HUES6 (cell line): ENCODE measurements around the gene TGIF1.

Experiments
- H3K27ac ChIP-seq: 2 replicates; pipeline ENCODE4 v1.7.0; 2013; ENCODE audit warnings: low read depth, mild to moderate bottlenecking, low read length, inconsistent platforms
- H3K27me3 ChIP-seq: 2 replicates; pipeline ENCODE4 v1.6.1; 2013; ENCODE audit warnings: low read length; ENCODE audit not compliant: control insufficient read depth, insufficient read depth
- H3K36me3 ChIP-seq: 2 replicates; pipeline ENCODE4 v1.6.1; 2013; ENCODE audit warnings: low read length; ENCODE audit not compliant: control insufficient read depth, insufficient read depth
- H3K4me1 ChIP-seq: 2 replicates; pipeline ENCODE4 v1.6.1; 2013; ENCODE audit warnings: low read length; ENCODE audit not compliant: control insufficient read depth, insufficient read depth
- H3K4me3 ChIP-seq: 2 replicates; pipeline ENCODE4 v1.5.1; 2013; ENCODE audit warnings: low read depth, low read length
- H3K9ac ChIP-seq: one replicate; pipeline ENCODE4 v1.6.1; 2013; ENCODE audit warnings: mild to moderate bottlenecking, low read length
- H3K9me3 ChIP-seq: 2 replicates; pipeline ENCODE4 v1.6.1; 2013; ENCODE audit warnings: low read depth, low read length; ENCODE audit not compliant: control insufficient read depth, insufficient read depth

The TGIF1 gene

GRCh38 chr18:3489462-3489861, 39.5 kb downstream of the TGIF1 start:
- Histone ChIP-seq H3K9me3 (no peaks in the 10 kb centered on the region), H3K9ac (no peak overlapping the region), H3K36me3 (no peaks in the 10 kb centered on the region), H3K27me3 (no peaks in the 10 kb centered on the region), H3K4me3 (no peak overlapping the region), H3K4me1 (peaks cover 7% of the 10 kb centered on the region), H3K27ac (no peak overlapping the region)

- H3K4me3 ChIP-seq = no peak overlapping the region
- H3K27ac ChIP-seq = no peak overlapping the region
- no peaks in the 10 kb centered on the region for H3K9me3 ChIP-seq
- H3K9ac ChIP-seq = no peak overlapping the region
- peaks cover 10% of the 10 kb centered on the region for H3K4me1 ChIP-seq
- no peaks in the 10 kb centered on the region for H3K36me3 ChIP-seq
- no peaks in the 10 kb centered on the region for H3K27me3 ChIP-seq
Measured at GRCh38 chr18:3491981-3492555, 42.1 kb downstream of the TGIF1 start.

DNA sequence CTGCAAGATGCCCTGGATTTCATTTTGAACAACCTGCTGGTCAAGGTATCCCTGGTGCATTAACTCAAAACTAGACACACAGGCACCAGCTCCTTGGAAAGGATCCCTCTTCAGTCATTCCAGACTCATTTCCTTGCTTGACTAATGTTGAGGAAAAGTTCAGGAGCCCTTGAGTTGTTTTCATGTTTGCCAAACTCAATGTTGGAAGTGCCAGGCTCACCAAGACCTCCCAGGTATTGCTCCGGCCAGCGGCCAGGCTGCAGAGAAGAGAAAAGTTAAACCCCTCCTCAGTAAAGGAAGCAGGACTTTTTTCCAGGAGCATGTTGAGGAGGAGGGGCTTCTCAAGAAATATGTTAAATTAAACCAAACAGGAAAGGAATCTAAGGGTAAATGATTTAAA, 42.7 kb downstream of the TGIF1 start:
- Histone ChIP-seq H3K4me3 (no peak overlapping the region), H3K9me3 (no peaks in the 10 kb centered on the region), H3K27ac (no peak overlapping the region), H3K9ac (no peak overlapping the region), H3K27me3 (peaks cover 5% of the 10 kb centered on the region; the same call in 1 of the 2 replicates), H3K4me1 (peaks cover 10% of the 10 kb centered on the region), H3K36me3 (no peaks in the 10 kb centered on the region)

DNA sequence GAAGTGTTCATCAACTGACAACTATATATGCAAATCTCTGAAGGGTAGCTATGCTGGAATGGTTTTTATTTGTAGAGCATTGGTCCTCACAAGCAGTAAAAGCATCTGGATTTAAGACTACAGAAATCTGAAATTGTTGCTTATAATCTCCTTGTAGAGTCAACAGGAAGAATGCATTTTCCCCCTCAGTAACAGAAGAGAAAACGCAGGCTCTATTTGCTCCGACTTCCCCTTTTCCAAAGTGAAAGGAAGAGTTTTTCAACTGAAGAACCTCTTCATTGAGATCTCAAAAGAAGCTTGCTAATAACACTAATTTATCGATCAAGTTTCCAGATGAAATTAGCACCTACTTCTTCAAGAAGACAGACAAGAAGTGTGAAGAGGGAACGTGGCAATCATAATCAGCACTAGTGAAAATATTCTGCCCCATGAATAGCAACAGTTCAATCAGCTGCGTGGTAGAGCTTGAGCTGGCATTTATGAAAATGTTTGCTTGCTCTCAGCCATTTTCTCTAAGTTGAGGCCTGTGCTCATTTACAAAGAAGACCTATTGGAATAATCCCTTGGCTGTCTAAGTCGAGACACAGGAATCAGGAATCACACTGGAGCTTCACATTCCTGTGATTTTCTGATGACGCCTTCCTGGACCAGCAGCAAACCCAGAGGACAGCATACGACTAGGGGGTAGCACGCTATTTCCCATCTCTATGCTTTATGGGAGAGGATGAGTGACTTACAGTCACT, 43.7 kb downstream of the TGIF1 start:
- Histone ChIP-seq H3K4me1 (peaks cover 10% of the 10 kb centered on the region), H3K27me3 (peaks cover 14% of the 10 kb centered on the region), H3K9me3 (no peaks in the 10 kb centered on the region), H3K27ac (no peak overlapping the region), H3K4me3 (no peak overlapping the region), H3K9ac (no peak overlapping the region), H3K36me3 (no peaks in the 10 kb centered on the region)

- Histone ChIP-seq H3K27me3 (peaks cover 16% of the 10 kb centered on the region), H3K9ac (no peak overlapping the region), H3K36me3 (no peaks in the 10 kb centered on the region), H3K9me3 (no peaks in the 10 kb centered on the region), H3K4me3 (no peak overlapping the region), H3K27ac (no peak overlapping the region), H3K4me1 (peaks cover 10% of the 10 kb centered on the region)
Measured at GRCh38 chr18:3494245-3494526, 44.2 kb downstream of the TGIF1 start.

DNA sequence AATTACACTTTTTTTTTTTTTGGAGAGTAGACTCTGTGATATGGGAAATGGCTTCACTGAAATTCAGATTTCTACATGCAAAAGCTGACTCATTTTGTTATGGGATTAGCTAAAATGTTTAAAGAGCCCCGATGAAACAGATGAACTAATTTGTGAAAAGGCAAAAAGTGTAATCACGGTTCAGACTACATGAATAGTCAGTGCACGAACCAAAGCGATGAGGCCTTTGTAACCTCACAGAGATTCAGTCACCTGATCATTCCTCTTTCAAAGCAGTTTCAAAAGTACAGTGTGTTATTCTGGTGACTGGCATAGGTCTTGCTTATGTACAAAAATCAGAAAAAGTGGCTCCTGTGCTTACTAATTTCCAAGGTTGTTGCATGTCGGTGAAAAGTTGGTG, 44.6 kb downstream of the TGIF1 start:
- Histone ChIP-seq H3K9me3 (no peaks in the 10 kb centered on the region), H3K9ac (no peak overlapping the region), H3K4me1 (peaks cover 13% of the 10 kb centered on the region), H3K4me3 (no peak overlapping the region), H3K27me3 (peaks cover 16% of the 10 kb centered on the region), H3K27ac (no peak overlapping the region), H3K36me3 (no peaks in the 10 kb centered on the region)

GRCh38 chr18:3495691-3496430, 45.9 kb downstream of the TGIF1 start:
- Histone ChIP-seq H3K27ac (no peak overlapping the region), H3K9ac (no peak overlapping the region), H3K27me3 (peaks cover 19% of the 10 kb centered on the region), H3K9me3 (no peaks in the 10 kb centered on the region), H3K4me1 (peaks cover 22% of the 10 kb centered on the region), H3K36me3 (no peaks in the 10 kb centered on the region), H3K4me3 (no peak overlapping the region)

DNA sequence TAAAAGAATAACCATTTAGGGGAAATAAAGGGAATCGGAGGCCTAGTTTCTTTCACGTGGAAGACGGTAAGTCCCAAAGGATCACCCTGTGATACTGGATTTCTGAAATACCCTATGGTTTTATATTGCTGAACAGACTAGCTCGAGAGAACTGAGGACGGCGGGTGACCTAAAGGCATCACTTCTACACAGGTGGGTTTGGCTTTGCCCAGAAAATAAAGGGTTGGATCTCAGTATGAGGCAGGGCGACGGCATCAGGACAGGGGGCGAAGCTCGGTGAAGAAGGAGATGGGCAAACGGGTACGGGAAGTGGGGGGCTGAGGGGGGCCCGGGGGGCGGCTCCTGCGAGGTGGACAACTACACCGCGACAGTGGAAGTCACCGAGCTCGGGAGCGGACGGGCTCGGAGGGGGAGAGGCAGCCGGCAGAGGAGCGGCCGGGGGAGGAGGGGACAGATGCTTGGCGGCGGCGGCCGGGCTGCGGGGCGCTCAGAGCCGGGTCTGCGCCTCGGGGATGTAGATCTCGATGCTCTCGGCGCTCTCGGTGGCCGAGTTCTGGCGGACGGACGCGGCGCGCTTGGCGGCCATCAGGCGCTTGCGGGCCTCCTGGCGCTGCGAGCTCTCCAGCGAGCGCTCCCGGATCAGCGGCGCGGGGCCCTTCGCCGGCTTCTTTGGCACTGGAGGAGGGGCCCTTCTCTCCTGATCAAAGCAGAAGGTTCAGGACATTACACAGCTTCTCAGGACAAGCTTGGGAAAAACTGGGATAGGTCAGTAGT, 48.9 kb downstream of the TGIF1 start:
- peaks cover 19% of the 10 kb centered on the region for H3K4me1 ChIP-seq
- no peaks in the 10 kb centered on the region for H3K36me3 ChIP-seq
- H3K9ac ChIP-seq = peak overlapping the region; percentile 13
- no peak overlapping the region for H3K27ac ChIP-seq
- H3K4me3 ChIP-seq = peak overlapping the region; percentile 64
- peaks cover 19% of the 10 kb centered on the region for H3K27me3 ChIP-seq
- H3K9me3 ChIP-seq = no peaks in the 10 kb centered on the region

- Histone ChIP-seq H3K4me3 (peak overlapping the region; percentile 64), H3K36me3 (no peaks in the 10 kb centered on the region), H3K4me1 (peaks cover 15% of the 10 kb centered on the region), H3K9ac (peak overlapping the region; percentile 13), H3K9me3 (no peaks in the 10 kb centered on the region), H3K27me3 (peaks cover 19% of the 10 kb centered on the region), H3K27ac (no peak overlapping the region)
Measured at GRCh38 chr18:3499501-3499900, 49.5 kb downstream of the TGIF1 start.

DNA sequence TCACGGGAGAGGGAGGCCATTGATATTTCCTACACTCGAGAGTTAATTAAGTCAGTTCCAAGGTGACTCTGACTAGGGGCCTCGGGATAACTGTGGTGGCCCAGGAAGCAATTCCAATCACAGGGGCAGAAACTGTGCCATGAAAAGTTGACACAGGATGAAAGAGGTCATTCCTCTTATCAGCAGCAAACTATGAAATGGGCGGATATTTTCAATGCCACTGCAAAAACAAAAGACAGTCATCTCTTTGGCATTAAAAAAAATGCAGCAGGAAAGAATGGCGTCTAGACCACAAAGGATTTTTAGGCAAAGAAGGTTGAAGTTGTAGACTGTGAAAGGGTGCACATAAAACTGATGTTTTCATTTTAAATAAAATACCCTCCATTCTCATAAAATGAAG, 50.0 kb downstream of the TGIF1 start:
- no peaks in the 10 kb centered on the region for H3K9me3 ChIP-seq
- H3K9ac ChIP-seq = no peak overlapping the region
- no peaks in the 10 kb centered on the region for H3K36me3 ChIP-seq
- peak overlapping the region; percentile 64 for H3K4me3 ChIP-seq
- no peak overlapping the region for H3K27ac ChIP-seq
- peaks cover 19% of the 10 kb centered on the region for H3K27me3 ChIP-seq
- peaks cover 12% of the 10 kb centered on the region for H3K4me1 ChIP-seq

DNA sequence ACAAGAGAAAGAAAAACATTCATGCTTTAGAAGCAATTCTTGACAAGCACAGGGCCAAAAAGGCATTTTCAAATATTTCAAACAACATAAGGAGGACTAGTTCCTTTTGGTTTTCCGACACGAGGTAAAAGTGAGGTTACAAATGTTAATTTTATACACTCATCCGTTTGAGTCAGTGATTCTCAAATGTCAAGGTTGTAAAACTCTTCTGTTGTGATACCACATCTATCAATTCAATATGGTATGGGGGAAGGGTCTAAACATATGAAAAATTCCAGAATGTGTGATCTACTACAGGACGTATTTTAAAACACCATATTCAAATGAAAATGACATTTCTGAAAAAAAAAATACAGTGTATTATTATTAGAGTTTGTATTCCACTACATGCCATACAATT, 52.7 kb downstream of the TGIF1 start:
- Histone ChIP-seq H3K27me3 (peaks cover 15% of the 10 kb centered on the region), H3K27ac (no peak overlapping the region), H3K4me3 (no peak overlapping the region), H3K36me3 (no peaks in the 10 kb centered on the region), H3K9me3 (no peaks in the 10 kb centered on the region), H3K4me1 (peaks cover 12% of the 10 kb centered on the region), H3K9ac (no peak overlapping the region)
